Measurements from ENCODE around the gene CTSA. TPM values are rescaled to one million over a fixed set of nuclear protein-coding genes. Genes with fewer than 3 reads are reported as not detected.

Gene CTSA
- 75.0 TPM for polyA plus RNA-seq (2013)

- Histone ChIP-seq H3K27me3 (replicated peaks in 2 of 5; ENCODE audit: control insufficient read depth in 4 of 5, insufficient read depth in 5 of 5, low read length in 4 of 5) (no peaks in the 10 kb centered on the region), H3K4me3 (ENCODE audit: control insufficient read depth in 1 of 7, extremely low read depth in 1 of 7, insufficient read depth in 4 of 7, low read depth in 2 of 7, low read length in 6 of 7) (peak within 1 kb of the TSS; percentile 52 to 86 (median 80)), H3K9me3 (ENCODE audit: control extremely low read depth in 1 of 5, control insufficient read depth in 4 of 5, insufficient read depth in 2 of 5, low read depth in 1 of 5, low read length in 4 of 5) (no peaks in the 10 kb centered on the region), H3K36me3 (ENCODE audit: control insufficient read depth in 4 of 4, insufficient read depth in 4 of 4, low read length in 3 of 4) (peaks cover 7 to 53% (median 31%) of the 10 kb centered on the region in 4 experiments), H3K4me1 (ENCODE audit: control extremely low read depth in 1 of 4, control insufficient read depth in 4 of 4, insufficient read depth in 4 of 4, low read length in 3 of 4) (peaks cover 8 to 49% (median 41%) of the 10 kb centered on the region in 4 experiments), H3K27ac (ENCODE audit: insufficient read depth in 1 of 2, low read depth in 1 of 2, low read length in 2 of 2, poor library complexity in 1 of 2, severe bottlenecking in 2 of 2) (peak within 1 kb of the TSS; percentile 25 to 70)
- under 1% methylated on average over 58 of the region's 78 CpGs for WGBS (ENCODE audit: insufficient coverage)
- DNase-seq, result peak; percentile 74 to 81 (median 79)
- ChIA-PET POLR2A (interaction anchor here (1.0 to 2.7 kb wide), 4 partner anchors 10 to 70 kb away, joined by 3 to 12 read pairs (median 7); partner anchors contain the start of genes PCIF1, PLTP and ZSWIM1), CTCF (interaction anchor here (0.5 to 5.8 kb wide), 13 partner anchors 10 to 91 kb away, joined by 3 to 30 read pairs (median 11); partner anchors contain the start of genes PLTP, ZNF335 and ZSWIM1)
Measured at GRCh38 chr20:45890985-45891983, at the start of gene CTSA, which contains the start of gene NEURL2. Gene CTSA, plus strand, starts transcription at chr20:45891335. Its CDS starts 234 bp downstream, at chr20:45891569. Gene NEURL2, minus strand, starts transcription at chr20:45891208. Its CDS starts 217 bp downstream, at chr20:45890991.

- peaks cover 11 to 44% (median 31%) of the 10 kb centered on the region in 4 experiments for H3K36me3 ChIP-seq (ENCODE audit: control insufficient read depth in 4 of 4, insufficient read depth in 4 of 4, low read length in 3 of 4)
- no peak overlapping the region for H3K27ac ChIP-seq (ENCODE audit: insufficient read depth in 1 of 2, low read depth in 1 of 2, low read length in 2 of 2, poor library complexity in 1 of 2, severe bottlenecking in 2 of 2)
- CTCF ChIA-PET, result interaction anchor here (0.6 to 4.0 kb wide), 9 partner anchors 13 to 858 kb away, joined by 3 to 24 read pairs (median 5); partner anchors contain the start of gene TNNC2
- no peaks in the 10 kb centered on the region for H3K27me3 ChIP-seq (replicated peaks in 2 of 5; ENCODE audit: control insufficient read depth in 4 of 5, insufficient read depth in 5 of 5, low read length in 4 of 5)
- no peaks in the 10 kb centered on the region for H3K9me3 ChIP-seq (ENCODE audit: control extremely low read depth in 1 of 5, control insufficient read depth in 4 of 5, insufficient read depth in 2 of 5, low read depth in 1 of 5, low read length in 4 of 5)
- H3K4me3 ChIP-seq (ENCODE audit: control insufficient read depth in 1 of 7, extremely low read depth in 1 of 7, insufficient read depth in 4 of 7, low read depth in 2 of 7, low read length in 6 of 7), result no peak overlapping the region
- POLR2A ChIA-PET, result interaction anchor here (0.6 kb wide), 1 partner anchor 42 kb away, joined by 3 read pairs; no protein-coding TSS in a partner anchor
- no peak for DNase-seq
- peaks cover 3 to 20% (median 13%) of the 10 kb centered on the region in 4 experiments for H3K4me1 ChIP-seq (ENCODE audit: control extremely low read depth in 1 of 4, control insufficient read depth in 4 of 4, insufficient read depth in 4 of 4, low read length in 3 of 4)
- 98% methylated on average over 7 of the region's 10 CpGs for WGBS (ENCODE audit: insufficient coverage)
Measured at GRCh38 chr20:45841407-45842129, 49.6 kb upstream of the CTSA start.

- POLR2A ChIA-PET, result interaction anchor here (0.6 kb wide), 1 partner anchor 43 kb away, joined by 3 read pairs; no protein-coding TSS in a partner anchor
- CTCF ChIA-PET, result interaction anchor here (0.6 to 4.0 kb wide), 8 partner anchors 10 to 859 kb away, joined by 3 to 24 read pairs (median 4); partner anchors contain the start of gene TNNC2
Measured at GRCh38 chr20:45842169-45842812, 48.8 kb upstream of the CTSA start.

GRCh38 chr20:45843506-45843905 is 47.6 kb upstream of the CTSA start:
- Histone ChIP-seq H3K9me3 (ENCODE audit: control extremely low read depth in 1 of 5, control insufficient read depth in 4 of 5, insufficient read depth in 2 of 5, low read depth in 1 of 5, low read length in 4 of 5) (no peaks in the 10 kb centered on the region), H3K27ac (ENCODE audit: insufficient read depth in 1 of 2, low read depth in 1 of 2, low read length in 2 of 2, poor library complexity in 1 of 2, severe bottlenecking in 2 of 2) (no peak overlapping the region), H3K27me3 (replicated peaks in 2 of 5; ENCODE audit: control insufficient read depth in 4 of 5, insufficient read depth in 5 of 5, low read length in 4 of 5) (no peaks in the 10 kb centered on the region), H3K36me3 (ENCODE audit: control insufficient read depth in 4 of 4, insufficient read depth in 4 of 4, low read length in 3 of 4) (peaks cover 12 to 54% (median 40%) of the 10 kb centered on the region in 4 experiments), H3K4me3 (ENCODE audit: control insufficient read depth in 1 of 7, extremely low read depth in 1 of 7, insufficient read depth in 4 of 7, low read depth in 2 of 7, low read length in 6 of 7) (no peak overlapping the region), H3K4me1 (ENCODE audit: control extremely low read depth in 1 of 4, control insufficient read depth in 4 of 4, insufficient read depth in 4 of 4, low read length in 3 of 4) (peaks cover 3 to 15% (median 10%) of the 10 kb centered on the region in 4 experiments)
- POLR2A ChIA-PET, result no interaction called here
- DNase-seq, result no peak
- CTCF ChIA-PET, result interaction anchor here (1.2 to 2.0 kb wide), 2 partner anchors 9 to 44 kb away, joined by 4 to 7 read pairs; no protein-coding TSS in a partner anchor
- 98% methylated on average over 11 of the region's 14 CpGs for WGBS (ENCODE audit: insufficient coverage)

More at GRCh38 chr20:45842169-45842812, 48.8 kb upstream of the CTSA start:
- peak; percentile 32 to 86 (median 81) for DNase-seq
- WGBS (ENCODE audit: insufficient coverage), result 3% methylated on average over 5 of the region's 5 CpGs
- Histone ChIP-seq H3K4me1 (ENCODE audit: control extremely low read depth in 1 of 4, control insufficient read depth in 4 of 4, insufficient read depth in 4 of 4, low read length in 3 of 4) (peaks cover 3 to 15% (median 10%) of the 10 kb centered on the region in 4 experiments), H3K27ac (ENCODE audit: insufficient read depth in 1 of 2, low read depth in 1 of 2, low read length in 2 of 2, poor library complexity in 1 of 2, severe bottlenecking in 2 of 2) (peak overlapping the region; percentile 37 to 54), H3K36me3 (ENCODE audit: control insufficient read depth in 4 of 4, insufficient read depth in 4 of 4, low read length in 3 of 4) (peaks cover 12 to 49% (median 33%) of the 10 kb centered on the region in 4 experiments), H3K27me3 (replicated peaks in 2 of 5; ENCODE audit: control insufficient read depth in 4 of 5, insufficient read depth in 5 of 5, low read length in 4 of 5) (no peaks in the 10 kb centered on the region), H3K9me3 (ENCODE audit: control extremely low read depth in 1 of 5, control insufficient read depth in 4 of 5, insufficient read depth in 2 of 5, low read depth in 1 of 5, low read length in 4 of 5) (no peaks in the 10 kb centered on the region), H3K4me3 (ENCODE audit: control insufficient read depth in 1 of 7, extremely low read depth in 1 of 7, insufficient read depth in 4 of 7, low read depth in 2 of 7, low read length in 6 of 7) (no peak overlapping the region)

- ChIA-PET CTCF (interaction anchor here (2.0 kb wide), 1 partner anchor 46 kb away, joined by 7 read pairs; no protein-coding TSS in a partner anchor), POLR2A (no interaction called here)
- DNase-seq, result no peak
- H3K4me1 ChIP-seq (ENCODE audit: control extremely low read depth in 1 of 4, control insufficient read depth in 4 of 4, insufficient read depth in 4 of 4, low read length in 3 of 4), result peaks cover 3 to 15% (median 10%) of the 10 kb centered on the region in 4 experiments
- no peak overlapping the region for H3K4me3 ChIP-seq (ENCODE audit: control insufficient read depth in 1 of 7, extremely low read depth in 1 of 7, insufficient read depth in 4 of 7, low read depth in 2 of 7, low read length in 6 of 7)
- H3K36me3 ChIP-seq (ENCODE audit: control insufficient read depth in 4 of 4, insufficient read depth in 4 of 4, low read length in 3 of 4), result peaks cover 12 to 71% (median 43%) of the 10 kb centered on the region in 4 experiments
- no peaks in the 10 kb centered on the region for H3K27me3 ChIP-seq (replicated peaks in 2 of 5; ENCODE audit: control insufficient read depth in 4 of 5, insufficient read depth in 5 of 5, low read length in 4 of 5)
- H3K27ac ChIP-seq (ENCODE audit: insufficient read depth in 1 of 2, low read depth in 1 of 2, low read length in 2 of 2, poor library complexity in 1 of 2, severe bottlenecking in 2 of 2), result no peak overlapping the region
- H3K9me3 ChIP-seq (ENCODE audit: control extremely low read depth in 1 of 5, control insufficient read depth in 4 of 5, insufficient read depth in 2 of 5, low read depth in 1 of 5, low read length in 4 of 5), result no peaks in the 10 kb centered on the region
Measured at GRCh38 chr20:45845452-45845851, 45.7 kb upstream of the CTSA start.

GRCh38 chr20:45848421-45848820 is 42.7 kb upstream of the CTSA start:
- no peaks in the 10 kb centered on the region for H3K27me3 ChIP-seq (replicated peaks in 2 of 5; ENCODE audit: control insufficient read depth in 4 of 5, insufficient read depth in 5 of 5, low read length in 4 of 5)
- DNase-seq, result no peak
- peaks cover 11 to 77% (median 45%) of the 10 kb centered on the region in 4 experiments for H3K36me3 ChIP-seq (ENCODE audit: control insufficient read depth in 4 of 4, insufficient read depth in 4 of 4, low read length in 3 of 4)
- no peak overlapping the region for H3K4me3 ChIP-seq (ENCODE audit: control insufficient read depth in 1 of 7, extremely low read depth in 1 of 7, insufficient read depth in 4 of 7, low read depth in 2 of 7, low read length in 6 of 7)
- no peaks in the 10 kb centered on the region for H3K9me3 ChIP-seq (ENCODE audit: control extremely low read depth in 1 of 5, control insufficient read depth in 4 of 5, insufficient read depth in 2 of 5, low read depth in 1 of 5, low read length in 4 of 5)
- ChIA-PET POLR2A (interaction anchor here (0.6 kb wide), 1 partner anchor 47 kb away, joined by 3 read pairs; no protein-coding TSS in a partner anchor), CTCF (interaction anchor here (0.8 kb wide), 1 partner anchor 20 kb away, joined by 3 read pairs; no protein-coding TSS in a partner anchor)
- H3K4me1 ChIP-seq (ENCODE audit: control extremely low read depth in 1 of 4, control insufficient read depth in 4 of 4, insufficient read depth in 4 of 4, low read length in 3 of 4), result peaks cover 0 to under 1% (median 0%) of the 10 kb centered on the region in 4 experiments
- no peak overlapping the region for H3K27ac ChIP-seq (ENCODE audit: insufficient read depth in 1 of 2, low read depth in 1 of 2, low read length in 2 of 2, poor library complexity in 1 of 2, severe bottlenecking in 2 of 2)
- 95% methylated on average over 8 of the region's 8 CpGs for WGBS (ENCODE audit: insufficient coverage)
